Activated gamma-delta T cell treated with Interleukin-2 at 50 U/mL for 16 hours (primary cell): ENCODE results near the gene CARMIL1.

Experiments used
- DNase-seq: peaks from one replicate; pipeline ENCODE4 v3.0.0-alpha.2; 2020

Gene CARMIL1

DNA sequence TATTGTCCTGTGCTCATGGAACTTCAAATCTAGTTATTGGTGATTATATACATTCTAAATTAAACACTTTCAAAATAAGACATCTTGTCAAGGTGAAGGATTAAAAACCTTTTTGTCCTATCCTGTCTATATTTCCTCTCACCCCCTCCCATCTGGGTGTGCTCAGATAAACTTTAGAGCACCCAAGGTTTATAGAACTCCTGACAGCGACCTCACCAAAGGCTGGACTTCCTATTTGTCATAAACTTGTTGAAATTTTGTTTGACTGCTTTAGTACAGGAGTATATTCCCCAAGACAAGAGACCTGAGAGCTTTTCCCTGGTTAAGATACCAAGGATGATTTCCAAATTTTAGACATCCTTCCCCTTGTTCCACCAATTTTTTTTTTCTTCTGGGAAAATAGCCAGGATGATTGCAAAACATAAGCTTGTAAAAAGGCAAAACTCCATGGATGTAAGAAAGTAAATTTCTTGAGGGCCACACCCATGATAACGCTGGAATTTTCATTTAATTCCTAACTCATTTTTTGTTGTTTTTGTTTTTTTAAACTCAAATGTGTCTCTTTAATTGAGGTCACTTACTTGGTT lies 33.0 kb downstream of the CARMIL1 start:
- no peak for DNase-seq

DNA sequence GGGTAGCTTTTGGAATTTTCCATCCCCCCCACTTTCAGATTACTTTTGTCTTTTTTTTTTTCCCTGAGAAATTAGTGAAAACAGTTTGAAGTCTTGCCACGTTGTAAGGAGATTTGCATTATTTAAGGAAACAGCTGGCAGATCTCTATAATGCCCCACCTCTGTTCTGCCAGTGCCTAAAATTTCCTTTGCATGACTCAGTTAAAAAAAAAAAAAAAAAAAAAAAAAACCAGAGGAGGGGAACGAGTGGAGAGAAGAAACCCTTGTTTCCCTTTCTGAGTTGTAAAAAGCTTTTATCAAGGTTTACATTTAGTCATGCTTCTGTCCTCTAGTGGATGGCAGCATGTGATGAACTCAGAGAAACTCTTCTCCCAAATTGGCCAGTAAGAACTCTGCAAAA lies 33.5 kb downstream of the CARMIL1 start:
- no peak for DNase-seq

DNA sequence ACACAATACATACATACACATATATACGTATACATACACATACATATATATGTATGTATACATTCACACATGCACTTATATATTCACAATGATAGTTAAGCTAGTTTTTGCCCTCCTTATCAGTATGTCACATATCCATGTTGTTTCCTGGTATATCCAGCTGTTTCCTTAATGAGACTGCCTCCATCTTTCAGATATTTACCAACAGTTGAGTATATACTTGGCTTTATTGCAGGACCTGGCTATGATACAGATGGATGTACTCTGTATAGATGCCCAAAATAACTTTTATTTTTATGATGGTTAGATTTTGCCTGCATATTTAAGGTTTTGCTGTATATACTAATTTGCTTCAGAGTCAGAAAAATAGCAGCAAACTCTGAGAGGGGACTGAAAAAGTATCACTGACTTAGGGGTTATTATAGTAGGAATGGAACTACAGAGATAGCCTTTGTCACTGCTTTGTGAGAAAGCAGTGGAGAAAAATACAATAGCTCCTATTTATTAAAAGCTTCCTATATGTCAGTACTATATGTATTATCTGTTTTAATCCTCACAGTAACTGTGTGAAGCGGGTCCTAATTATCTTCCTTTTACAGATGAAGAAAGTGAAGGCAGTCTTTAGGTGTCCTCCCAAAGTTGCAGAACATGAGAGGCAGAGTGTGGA lies 35.5 kb downstream of the CARMIL1 start:
- no peak for DNase-seq

DNA sequence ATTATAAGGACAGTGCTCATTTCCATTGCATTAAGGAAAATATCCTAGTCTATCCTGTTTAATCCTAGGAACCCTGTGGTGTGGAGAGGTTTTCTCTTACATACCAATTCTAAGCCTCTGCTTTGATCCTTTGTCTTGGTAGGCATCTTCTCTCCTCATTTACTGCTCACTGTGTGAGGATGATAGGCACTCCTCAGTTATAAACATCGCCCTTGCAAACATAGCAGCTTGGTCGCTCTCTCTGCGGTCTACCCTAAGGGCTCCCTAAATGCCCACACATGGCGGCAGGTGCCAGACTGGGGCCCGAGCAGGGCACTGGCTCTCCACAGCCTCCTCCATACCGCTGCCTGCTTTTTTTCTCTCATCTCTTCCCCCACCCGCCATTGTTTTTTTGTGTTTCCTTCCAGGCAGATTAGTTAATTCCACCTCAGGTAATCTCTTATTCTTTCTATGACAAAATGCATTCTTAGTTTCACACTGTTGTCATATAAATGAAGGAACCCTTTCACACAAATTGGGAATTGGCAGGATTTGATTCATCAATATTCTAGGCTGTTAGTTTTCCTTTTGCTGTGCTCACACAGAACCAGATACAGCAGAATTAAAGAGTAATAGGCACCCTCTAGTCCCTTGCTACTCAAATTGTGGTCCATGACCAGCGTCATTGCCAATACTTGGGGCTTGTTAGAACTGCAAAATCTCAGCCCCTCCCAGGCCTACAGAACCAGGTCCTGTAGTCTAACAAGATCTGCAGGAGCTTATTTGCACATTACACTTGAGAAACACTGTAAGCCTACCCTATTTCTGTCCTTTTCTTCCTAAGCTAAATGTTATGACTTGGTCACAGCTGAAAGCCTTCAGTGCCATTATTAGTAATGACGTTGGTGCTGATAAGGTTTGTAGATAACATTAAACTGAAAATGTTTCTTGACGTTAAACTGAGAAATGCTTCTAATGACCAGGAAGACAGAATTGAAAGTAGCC lies 36.3 kb downstream of the CARMIL1 start:
- no peak for DNase-seq

- no peak for DNase-seq
These were observed 37.5 kb downstream of the CARMIL1 start for GRCh38 chr6:25316626-25317025.

GRCh38 chr6:25318589-25318988 lies 39.4 kb downstream of the CARMIL1 start:
- DNase-seq = no peak

DNA sequence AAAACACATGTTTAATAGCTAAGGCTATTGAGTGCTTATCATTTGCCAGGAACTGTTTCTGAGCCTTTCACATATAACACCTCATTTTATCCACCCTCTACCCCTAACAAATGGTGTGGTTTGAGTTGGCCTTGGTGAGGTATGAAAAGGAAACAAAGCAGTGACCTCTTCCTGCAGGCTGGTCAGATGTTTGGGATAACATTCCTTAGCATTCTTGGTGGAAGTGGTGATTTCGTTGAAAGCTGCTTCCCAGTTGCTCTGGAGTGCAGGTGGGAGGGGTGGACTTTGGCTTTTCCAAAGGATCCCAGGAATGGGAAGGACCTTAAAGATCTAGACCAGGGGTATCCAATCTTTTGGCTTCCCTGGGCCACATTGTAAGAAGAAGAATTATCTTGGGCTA lies 41.3 kb downstream of the CARMIL1 start:
- no peak for DNase-seq

- DNase-seq = no peak
These were observed 43.5 kb downstream of the CARMIL1 start for GRCh38 chr6:25322692-25323091.

- no peak for DNase-seq
These were observed 45.0 kb downstream of the CARMIL1 start for GRCh38 chr6:25324066-25324762.

DNA sequence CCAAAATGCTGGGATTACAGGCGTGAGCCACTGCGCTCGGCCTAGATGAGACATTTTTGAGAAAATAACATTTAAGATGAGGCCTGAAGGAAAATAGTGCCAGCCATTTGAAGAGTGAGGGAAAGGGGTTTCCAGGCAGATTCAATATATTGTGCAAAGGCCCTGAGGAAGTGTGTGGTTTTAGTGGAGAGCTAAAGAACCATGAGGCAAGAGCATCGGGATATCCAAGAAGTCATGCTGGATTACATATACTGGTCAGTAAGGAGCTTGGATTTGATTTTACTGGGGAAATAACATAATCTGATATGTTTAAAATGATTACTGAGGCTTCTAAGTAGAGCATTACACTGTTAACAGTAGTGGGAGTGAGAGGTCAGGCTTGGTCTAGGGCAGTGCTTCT lies 47.0 kb downstream of the CARMIL1 start:
- no peak for DNase-seq

DNA sequence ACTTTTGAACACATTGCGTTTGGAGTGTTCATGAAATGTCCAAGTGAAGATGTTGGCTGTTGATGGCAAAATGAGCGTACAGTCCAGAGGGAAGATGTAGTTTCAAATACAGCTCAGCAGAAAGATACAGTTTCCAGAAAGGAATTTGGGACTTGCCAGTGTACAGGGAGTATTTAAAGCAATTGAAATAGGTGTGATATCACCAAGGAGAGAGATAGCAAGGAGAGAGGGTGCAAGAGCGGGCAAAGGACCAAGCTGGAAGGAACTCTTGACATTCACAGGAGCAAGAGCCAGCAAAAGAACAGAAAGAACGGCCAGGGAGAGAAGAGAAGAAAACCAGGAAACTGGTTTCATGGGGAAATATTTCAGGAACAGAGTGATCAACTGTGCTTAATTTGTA lies 47.8 kb downstream of the CARMIL1 start:
- DNase-seq = no peak

GRCh38 chr6:25327432-25327831 lies 48.3 kb downstream of the CARMIL1 start:
- no peak for DNase-seq

DNA sequence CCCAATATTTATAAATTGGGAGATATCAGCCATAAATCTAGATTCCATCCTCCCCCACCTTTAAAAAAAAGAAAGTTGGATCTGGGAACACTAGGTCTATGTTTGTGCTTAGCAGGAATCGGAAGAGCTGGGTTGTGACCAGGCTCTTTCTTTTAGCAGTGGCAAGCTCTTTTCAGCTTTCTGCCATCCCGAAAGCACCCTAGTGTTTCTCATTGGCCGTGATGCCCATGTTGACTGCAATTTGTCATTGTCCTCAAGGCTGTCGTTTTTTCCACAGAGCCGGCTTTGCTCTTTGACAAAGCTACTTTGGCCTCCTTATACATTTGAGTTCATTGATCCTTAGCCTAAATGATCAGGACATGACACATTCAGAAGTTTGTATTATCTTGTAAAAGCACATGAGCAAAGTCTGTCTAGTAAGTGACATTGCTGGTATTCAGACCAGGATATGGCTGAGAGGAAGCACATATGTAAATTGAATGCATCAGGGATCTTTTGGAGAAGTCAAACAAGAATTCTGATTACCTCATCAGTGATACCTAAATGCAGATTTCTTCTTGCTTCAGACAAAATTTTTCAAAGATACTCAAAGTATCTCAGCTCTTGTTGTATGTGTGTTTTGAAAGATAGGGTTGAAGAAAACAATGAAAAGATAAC lies 50.1 kb downstream of the CARMIL1 start:
- DNase-seq = no peak

GRCh38 chr6:25329982-25330381 lies 50.8 kb downstream of the CARMIL1 start:
- DNase-seq = no peak

DNA sequence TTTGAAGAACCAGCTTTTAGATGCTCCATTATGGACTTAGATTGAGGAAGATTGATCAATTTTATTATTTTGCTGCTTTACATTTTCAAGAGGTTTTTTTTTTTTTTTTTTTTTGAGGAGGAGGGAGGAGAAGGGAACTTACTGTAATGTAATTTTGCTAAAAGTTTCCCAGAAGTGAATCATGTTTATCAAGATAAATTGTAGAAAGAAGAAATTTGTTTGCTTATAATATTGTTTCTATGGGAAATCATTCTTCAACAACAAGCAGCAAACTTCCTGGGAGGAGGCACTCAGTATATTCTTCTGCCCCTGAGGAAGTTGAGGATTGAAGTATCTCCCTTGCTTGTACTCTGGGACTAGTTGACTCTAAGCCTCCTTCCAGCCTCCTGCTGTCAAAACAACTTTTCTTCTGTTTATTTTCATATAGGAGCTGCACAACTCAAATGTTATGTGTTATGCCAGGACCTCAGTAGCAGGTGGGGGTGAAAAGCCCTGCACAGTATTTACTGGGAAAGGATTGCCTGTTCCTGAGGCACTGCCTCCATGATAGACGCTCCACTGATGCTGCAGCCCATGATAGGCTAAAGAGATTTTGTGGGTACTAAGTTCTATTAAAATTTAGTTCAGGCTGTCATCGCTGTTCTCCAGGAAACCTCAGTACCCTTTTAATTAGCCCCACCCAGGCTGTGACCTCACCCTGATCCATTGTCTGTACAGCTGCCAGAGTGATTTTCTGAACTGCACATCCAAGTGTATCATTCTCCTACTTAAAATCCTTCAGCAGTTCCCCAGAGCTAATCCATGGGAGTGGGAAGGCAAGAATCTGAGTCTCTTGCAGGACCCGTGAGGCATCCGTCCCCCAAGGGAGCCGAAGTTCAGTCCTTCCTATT lies 51.9 kb downstream of the CARMIL1 start:
- DNase-seq = no peak

GRCh38 chr6:25332165-25332564 lies 53.0 kb downstream of the CARMIL1 start:
- DNase-seq = no peak

DNA sequence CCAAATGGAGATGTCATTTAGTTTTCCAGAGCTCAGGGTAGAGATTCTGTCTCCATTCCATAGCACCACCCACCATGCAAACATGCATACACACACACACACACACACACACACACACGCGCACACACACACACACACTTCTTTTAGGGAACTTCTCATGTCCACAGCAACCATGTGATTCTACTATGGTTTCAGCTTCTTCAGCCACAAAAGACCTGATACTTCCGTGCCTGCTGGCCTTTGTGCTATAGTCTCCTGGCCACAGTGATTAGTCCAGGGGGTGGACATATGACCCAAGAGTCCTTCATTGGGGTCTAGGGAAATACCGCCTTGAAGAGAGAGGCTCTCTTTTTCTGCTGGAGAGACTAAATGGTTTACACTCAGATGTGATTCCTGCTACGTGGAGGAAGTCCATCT lies 53.5 kb downstream of the CARMIL1 start:
- no peak for DNase-seq

DNA sequence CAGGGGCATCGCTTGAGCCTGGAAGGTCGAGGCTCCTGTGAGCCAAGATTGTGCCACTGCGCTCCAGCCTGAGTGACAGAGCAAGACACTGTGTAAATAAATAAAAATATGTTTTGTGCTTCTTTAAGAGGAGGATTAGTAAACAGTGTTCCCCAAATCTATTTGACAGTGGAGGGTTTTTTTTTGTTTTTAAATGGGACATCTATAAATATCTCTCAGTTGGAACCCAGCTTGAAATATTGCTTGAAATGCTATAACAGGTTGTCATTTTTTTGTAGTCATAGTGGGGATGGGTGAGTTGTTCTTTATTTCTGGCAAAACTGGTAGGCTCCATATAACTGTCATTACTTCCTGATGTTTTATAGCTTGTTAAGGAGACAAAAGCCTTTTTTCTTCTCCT lies 54.3 kb downstream of the CARMIL1 start:
- DNase-seq = no peak

DNA sequence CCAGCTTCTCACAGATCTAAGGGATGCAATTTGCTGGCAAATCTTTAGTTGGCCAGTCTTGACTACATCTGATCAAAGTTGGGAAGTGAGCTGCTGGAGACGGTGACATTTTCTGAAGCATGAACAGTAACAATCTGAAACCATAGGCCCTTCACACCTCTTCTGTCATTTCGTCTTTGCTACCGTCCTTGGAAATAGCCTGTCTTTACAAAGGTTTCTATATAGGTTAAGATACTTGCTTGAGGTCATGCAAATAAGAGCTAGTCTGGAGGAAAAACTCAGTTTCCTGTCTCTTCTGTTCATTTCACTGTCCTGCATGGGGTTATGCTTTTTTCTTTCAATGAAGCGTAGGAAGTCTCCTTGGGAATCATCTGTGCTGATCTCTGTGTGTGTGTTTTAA lies 55.6 kb downstream of the CARMIL1 start:
- DNase-seq = no peak

DNA sequence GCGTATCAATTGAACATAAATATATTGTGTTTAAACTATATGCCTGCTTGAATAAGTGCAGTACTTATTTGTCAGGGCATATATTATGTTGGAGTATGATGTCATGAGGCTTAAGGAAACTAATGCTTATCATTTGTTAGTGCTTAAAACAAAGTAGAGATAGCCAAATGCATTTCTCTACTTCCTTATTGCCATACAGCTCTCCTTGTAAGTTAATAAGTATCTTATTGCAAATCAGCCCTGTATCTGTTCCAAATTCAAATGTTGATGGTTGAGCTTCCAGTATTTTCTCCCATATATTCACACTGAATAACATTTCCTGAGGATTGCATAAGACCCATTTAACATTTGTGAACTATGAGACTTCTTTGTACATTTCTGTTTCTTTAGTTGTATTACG lies 57.8 kb downstream of the CARMIL1 start:
- no peak for DNase-seq

GRCh38 chr6:25337431-25337830 lies 58.3 kb downstream of the CARMIL1 start:
- DNase-seq = no peak
